Measurements from ENCODE around the gene FRMD4A.

Gene FRMD4A

DNA sequence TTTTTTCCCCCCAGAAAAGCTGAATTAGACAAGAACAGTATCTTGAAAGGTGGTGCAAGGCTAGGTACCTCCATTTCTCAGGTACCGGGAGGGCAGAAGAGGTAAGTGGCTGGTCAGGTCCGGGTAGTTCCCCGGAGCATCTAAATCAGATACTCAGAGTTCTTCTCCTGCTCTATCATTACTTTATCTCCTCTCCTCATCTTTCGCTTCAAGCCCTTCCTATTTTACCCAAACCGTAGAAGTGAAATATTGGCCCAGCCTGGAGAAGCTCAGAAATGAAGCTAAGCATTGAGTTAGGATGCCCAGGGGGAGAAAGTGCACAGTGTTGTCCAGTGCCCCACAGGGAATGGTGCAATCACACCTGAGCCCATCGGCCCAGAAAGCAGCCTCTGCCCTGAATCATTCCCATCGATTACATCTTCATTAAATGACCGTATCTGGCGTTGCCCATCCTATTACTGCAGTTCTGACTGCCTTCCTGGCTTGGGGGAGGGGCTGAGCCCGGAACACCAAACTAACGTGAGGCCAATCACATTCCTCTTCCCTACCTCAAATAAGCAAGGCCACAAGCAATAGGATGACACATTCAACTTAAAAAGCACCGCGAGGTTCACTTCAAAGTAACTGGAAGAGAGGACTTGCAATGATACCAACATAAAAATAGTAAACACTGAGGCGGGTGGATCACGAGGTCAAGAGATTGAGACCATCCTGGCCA lies 627.5 kb downstream of the FRMD4A start:
- H3K4me3 ChIP-seq (ENCODE audit: low read depth in 1 of 2, low read length in 2 of 2): peak overlapping the region in 1 of 2 experiments; percentile 63; a peak in 2 of 4 replicates
- no peak for ATAC-seq (ENCODE audit: insufficient read depth, low read depth)
- H2AFZ ChIP-seq (ENCODE audit: low read depth, low read length): no peak overlapping the region
- H3K27ac ChIP-seq (ENCODE audit: low read length): peak overlapping the region; percentile 94
- no peak for DNase-seq
- peaks cover 32% of the 10 kb centered on the region for H3K36me3 ChIP-seq (ENCODE audit: insufficient read depth, low read length)
- H3K4me1 ChIP-seq (ENCODE audit: insufficient read depth, low read length): peaks cover 88% of the 10 kb centered on the region
- no peak for TF ChIP-seq EZH2 (IDR thresholded peaks at IDR 0.05; ENCODE audit: borderline replicate concordance, low read depth, low read length, severe bottlenecking)
- TF ChIP-seq, protein P1, sequence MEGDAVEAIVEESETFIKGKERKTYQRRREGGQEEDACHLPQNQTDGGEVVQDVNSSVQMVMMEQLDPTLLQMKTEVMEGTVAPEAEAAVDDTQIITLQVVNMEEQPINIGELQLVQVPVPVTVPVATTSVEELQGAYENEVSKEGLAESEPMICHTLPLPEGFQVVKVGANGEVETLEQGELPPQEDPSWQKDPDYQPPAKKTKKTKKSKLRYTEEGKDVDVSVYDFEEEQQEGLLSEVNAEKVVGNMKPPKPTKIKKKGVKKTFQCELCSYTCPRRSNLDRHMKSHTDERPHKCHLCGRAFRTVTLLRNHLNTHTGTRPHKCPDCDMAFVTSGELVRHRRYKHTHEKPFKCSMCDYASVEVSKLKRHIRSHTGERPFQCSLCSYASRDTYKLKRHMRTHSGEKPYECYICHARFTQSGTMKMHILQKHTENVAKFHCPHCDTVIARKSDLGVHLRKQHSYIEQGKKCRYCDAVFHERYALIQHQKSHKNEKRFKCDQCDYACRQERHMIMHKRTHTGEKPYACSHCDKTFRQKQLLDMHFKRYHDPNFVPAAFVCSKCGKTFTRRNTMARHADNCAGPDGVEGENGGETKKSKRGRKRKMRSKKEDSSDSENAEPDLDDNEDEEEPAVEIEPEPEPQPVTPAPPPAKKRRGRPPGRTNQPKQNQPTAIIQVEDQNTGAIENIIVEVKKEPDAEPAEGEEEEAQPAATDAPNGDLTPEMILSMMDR (IDR thresholded peaks at IDR 0.05; ENCODE audit: borderline replicate concordance, extremely low read depth, low read length, poor library complexity, severe bottlenecking): no peak
- H3K79me2 ChIP-seq (ENCODE audit: insufficient read depth, low read length): peaks cover 82% of the 10 kb centered on the region
- H3K9me3 ChIP-seq (ENCODE audit: insufficient read depth, low read length, severe bottlenecking): no peaks in the 10 kb centered on the region
- peak overlapping the region; percentile 80 for H3K4me2 ChIP-seq (ENCODE audit: insufficient read depth, low read length)
- H3K27me3 ChIP-seq (ENCODE audit: insufficient read depth, low read length, poor library complexity): no peaks in the 10 kb centered on the region
- H4K20me1 ChIP-seq (ENCODE audit: insufficient read depth, low read length): no peaks in the 10 kb centered on the region
- H3K9ac ChIP-seq (ENCODE audit: low read depth, low read length): peak overlapping the region; percentile 61

DNA sequence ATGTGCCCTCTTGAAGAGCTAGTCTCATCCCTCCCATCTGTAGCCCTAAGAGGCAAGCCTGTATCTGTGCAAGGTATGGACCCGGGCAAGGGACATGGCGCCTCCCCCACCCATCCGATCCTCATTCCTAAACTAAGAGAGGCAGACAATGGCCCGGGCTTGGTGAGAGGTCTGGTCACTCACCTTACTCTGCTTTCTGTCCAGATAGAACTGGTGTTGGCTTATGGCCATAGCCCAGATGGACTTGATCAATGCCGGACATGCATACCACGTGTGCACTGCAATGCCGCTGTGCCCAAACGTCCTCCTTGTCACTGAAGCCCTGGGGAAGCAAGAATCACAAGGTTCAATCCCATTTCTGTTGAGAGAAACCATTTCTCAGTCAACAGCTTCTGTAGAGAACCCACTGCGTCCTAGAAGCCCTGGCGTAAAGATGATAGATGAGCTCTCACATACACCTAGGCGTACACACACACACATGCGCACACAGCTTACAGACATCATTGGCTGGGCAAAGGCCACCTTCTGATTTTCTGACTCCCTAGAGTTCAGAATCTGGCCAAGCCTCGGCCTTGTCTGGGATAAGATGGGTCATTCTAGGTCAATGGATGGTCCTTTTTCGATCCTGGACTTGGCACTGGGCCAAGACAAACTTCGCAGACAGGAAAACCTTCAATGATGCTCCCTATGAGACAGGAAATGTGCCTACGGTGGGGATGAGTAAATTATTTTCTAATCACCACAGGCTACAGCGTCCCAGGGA lies 629.4 kb downstream of the FRMD4A start:
- Histone ChIP-seq H2AFZ (ENCODE audit: low read depth, low read length) (peak overlapping the region; percentile 52), H3K36me3 (ENCODE audit: insufficient read depth, low read length) (peaks cover 51% of the 10 kb centered on the region), H3K4me3 (ENCODE audit: low read depth in 1 of 2, low read length in 2 of 2) (peak overlapping the region in 1 of 2 experiments; percentile 29; a peak in 2 of 4 replicates), H3K27me3 (ENCODE audit: insufficient read depth, low read length, poor library complexity) (no peaks in the 10 kb centered on the region), H3K79me2 (ENCODE audit: insufficient read depth, low read length) (peaks cover 66% of the 10 kb centered on the region), H3K4me1 (ENCODE audit: insufficient read depth, low read length) (peaks cover 72% of the 10 kb centered on the region), H3K4me2 (ENCODE audit: insufficient read depth, low read length) (peak overlapping the region; percentile 80), H3K27ac (ENCODE audit: low read length) (peak overlapping the region; percentile 94), H3K9ac (ENCODE audit: low read depth, low read length) (peak overlapping the region; percentile 61), H3K9me3 (ENCODE audit: insufficient read depth, low read length, severe bottlenecking) (no peaks in the 10 kb centered on the region), H4K20me1 (ENCODE audit: insufficient read depth, low read length) (no peaks in the 10 kb centered on the region)
- DNase-seq (no peak), ATAC-seq (ENCODE audit: insufficient read depth, low read depth) (0 out of 3 replicates have a peak, but pooled peaks have one; percentile 3)
- TF ChIP-seq EZH2 (IDR thresholded peaks at IDR 0.05; ENCODE audit: borderline replicate concordance, low read depth, low read length, severe bottlenecking): no peak

DNA sequence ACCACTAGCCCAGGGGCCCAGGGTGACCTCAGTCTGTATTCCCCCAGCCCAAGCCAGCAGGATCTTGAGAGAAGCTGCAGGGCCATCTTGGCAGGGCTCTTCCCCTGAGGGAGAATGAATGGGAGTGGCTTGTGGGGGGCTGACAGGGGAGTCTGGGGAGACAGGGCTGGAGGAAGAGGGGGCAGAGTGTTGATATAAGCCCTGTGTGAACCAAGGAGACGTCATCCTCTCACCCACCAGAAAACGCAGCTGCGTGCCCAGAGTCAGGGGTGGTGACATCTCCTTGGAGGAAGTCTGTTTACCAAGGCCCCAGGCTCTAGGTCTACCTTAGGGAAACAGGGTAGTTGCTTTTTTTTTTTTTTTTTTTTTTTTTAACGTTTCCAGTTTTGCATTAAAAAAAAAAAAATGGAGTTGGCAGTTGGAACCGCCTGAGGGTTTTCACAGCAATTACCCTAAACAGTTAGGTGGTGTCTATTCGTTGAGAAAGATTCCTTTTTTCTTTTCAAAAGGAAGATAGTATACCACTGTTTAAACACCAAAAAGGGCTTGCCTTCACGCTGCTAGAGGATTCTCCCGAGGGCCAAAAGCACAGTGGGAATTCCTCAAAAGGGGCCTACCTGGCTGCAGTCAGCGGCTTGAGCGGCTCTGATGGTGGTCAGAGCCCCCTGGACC lies 630.1 kb downstream of the FRMD4A start:
- H3K4me3 ChIP-seq (ENCODE audit: low read depth in 1 of 2, low read length in 2 of 2): peak overlapping the region in 1 of 2 experiments; percentile 29; a peak in 2 of 4 replicates
- no peak for TF ChIP-seq EZH2 (IDR thresholded peaks at IDR 0.05; ENCODE audit: borderline replicate concordance, low read depth, low read length, severe bottlenecking)
- TF ChIP-seq, protein P1 (IDR thresholded peaks at IDR 0.05; ENCODE audit: borderline replicate concordance, extremely low read depth, low read length, poor library complexity, severe bottlenecking): no peak
- H3K9me3 ChIP-seq (ENCODE audit: insufficient read depth, low read length, severe bottlenecking): no peaks in the 10 kb centered on the region
- peak overlapping the region; percentile 61 for H3K9ac ChIP-seq (ENCODE audit: low read depth, low read length)
- H3K27me3 ChIP-seq (ENCODE audit: insufficient read depth, low read length, poor library complexity): no peaks in the 10 kb centered on the region
- DNase-seq (peak; percentile 90), ATAC-seq (ENCODE audit: insufficient read depth, low read depth) (peak; percentile 97)
- peak overlapping the region; percentile 94 for H3K27ac ChIP-seq (ENCODE audit: low read length)
- H3K36me3 ChIP-seq (ENCODE audit: insufficient read depth, low read length): peaks cover 58% of the 10 kb centered on the region
- H3K4me2 ChIP-seq (ENCODE audit: insufficient read depth, low read length): peak overlapping the region; percentile 80
- H3K4me1 ChIP-seq (ENCODE audit: insufficient read depth, low read length): peaks cover 65% of the 10 kb centered on the region
- peaks cover 63% of the 10 kb centered on the region for H3K79me2 ChIP-seq (ENCODE audit: insufficient read depth, low read length)
- H2AFZ ChIP-seq (ENCODE audit: low read depth, low read length): peak overlapping the region; percentile 52
- H4K20me1 ChIP-seq (ENCODE audit: insufficient read depth, low read length): no peaks in the 10 kb centered on the region
